HG03097 (cell line): ENCODE measurements around the gene CMKLR1.

ENCODE experiments used
- ATAC-seq: cut with Tn5 transposase; IDR thresholded peaks from one replicate; pipeline ENCODE4 v1.9.1; 2021; ENCODE audit not compliant: unreplicated experiment, low FRiP score

The CMKLR1 gene

GRCh38 chr12:108270035-108270848 is 68.9 kb downstream of the CMKLR1 start:
- no peak for ATAC-seq

GRCh38 chr12:108269224-108269623 is 69.9 kb downstream of the CMKLR1 start:
- ATAC-seq: no peak

- ATAC-seq: no peak
Measured at GRCh38 chr12:108268397-108268796, 70.7 kb downstream of the CMKLR1 start.

GRCh38 chr12:108267450-108267849 is 71.7 kb downstream of the CMKLR1 start:
- no peak for ATAC-seq

GRCh38 chr12:108266131-108266530 is 73.0 kb downstream of the CMKLR1 start:
- no peak for ATAC-seq

GRCh38 chr12:108265505-108265904 is 73.6 kb downstream of the CMKLR1 start:
- ATAC-seq: no peak

- ATAC-seq: no peak
Measured at GRCh38 chr12:108260969-108261368, 78.1 kb downstream of the CMKLR1 start.

GRCh38 chr12:108260039-108260438 is 79.1 kb downstream of the CMKLR1 start:
- no peak for ATAC-seq

- no peak for ATAC-seq
Measured at GRCh38 chr12:108257610-108258106, 81.5 kb downstream of the CMKLR1 start.

- no peak for ATAC-seq
Measured at GRCh38 chr12:108257004-108257403, 82.1 kb downstream of the CMKLR1 start.

- no peak for ATAC-seq
Measured at GRCh38 chr12:108255252-108255602, 83.9 kb downstream of the CMKLR1 start.

- ATAC-seq: no peak
Measured at GRCh38 chr12:108254517-108255251, 84.4 kb downstream of the CMKLR1 start.

GRCh38 chr12:108254030-108254429 is 85.1 kb downstream of the CMKLR1 start:
- no peak for ATAC-seq

GRCh38 chr12:108253540-108253939 is 85.6 kb downstream of the CMKLR1 start:
- ATAC-seq: no peak

GRCh38 chr12:108252523-108252922 is 86.6 kb downstream of the CMKLR1 start:
- ATAC-seq: no peak

- ATAC-seq: no peak
Measured at GRCh38 chr12:108248011-108248410, 91.1 kb downstream of the CMKLR1 start.

- ATAC-seq: no peak
Measured at GRCh38 chr12:108247130-108247529, 92.0 kb downstream of the CMKLR1 start.

GRCh38 chr12:108241986-108242703 is 97.0 kb downstream of the CMKLR1 start:
- ATAC-seq: no peak

GRCh38 chr12:108240928-108241327 is 98.2 kb downstream of the CMKLR1 start:
- no peak for ATAC-seq

GRCh38 chr12:108240027-108240785 is 98.9 kb downstream of the CMKLR1 start:
- ATAC-seq: no peak
